Hindlimb muscle (tissue), 1 donor: ENCODE results near the gene CMIP. TPM values are rescaled to one million over a fixed set of nuclear protein-coding genes. Genes with fewer than 3 reads are reported as not detected.
"Not testable (repeated sequence)": the region's sequence is repeated elsewhere in the genome, so short reads cannot be mapped to it uniquely, and the experiment has no call there.

Experiments
- DNase-seq: peaks from one replicate; pipeline ENCODE4 v3.0.0-alpha.2; 2013
- polyA plus RNA-seq: library from polyadenylated mRNA; unstranded; fragments of 120-200 nt; gene quantifications from one replicate; pipeline ENCODE4 v1.2.1, GENCODE V29; 2013; ENCODE audit not compliant: insufficient read length

Gene CMIP
- polyA plus RNA-seq, 1 donor = 18.0 TPM

GRCh38 chr16:81569361-81570034 is 124.9 kb downstream of the CMIP start:
- DNase-seq = no peak

- DNase-seq = no peak
These were observed 125.7 kb downstream of the CMIP start for GRCh38 chr16:81570151-81570846.

GRCh38 chr16:81571175-81571574 is 126.6 kb downstream of the CMIP start:
- no peak for DNase-seq

GRCh38 chr16:81571592-81572385 is 127.2 kb downstream of the CMIP start:
- DNase-seq = peak; percentile 32

- no peak for DNase-seq
These were observed 128.0 kb downstream of the CMIP start for GRCh38 chr16:81572386-81573144.

GRCh38 chr16:81573533-81574020 is 129.0 kb downstream of the CMIP start:
- DNase-seq = no peak

GRCh38 chr16:81574168-81574567 is 129.6 kb downstream of the CMIP start:
- DNase-seq = no peak

GRCh38 chr16:81575307-81575706 is 130.7 kb downstream of the CMIP start:
- DNase-seq = no peak

GRCh38 chr16:81575834-81576233 is 131.2 kb downstream of the CMIP start:
- DNase-seq = no peak

- no peak for DNase-seq
These were observed 132.1 kb downstream of the CMIP start for GRCh38 chr16:81576696-81577095.

- not testable (repeated sequence) for DNase-seq
These were observed 132.7 kb downstream of the CMIP start for GRCh38 chr16:81577272-81577671.

- DNase-seq = no peak
These were observed 133.5 kb downstream of the CMIP start for GRCh38 chr16:81578076-81578475.

GRCh38 chr16:81578636-81579413 is 134.2 kb downstream of the CMIP start:
- DNase-seq = no peak

- no peak for DNase-seq
These were observed 136.5 kb downstream of the CMIP start for GRCh38 chr16:81581107-81581506.

- DNase-seq = no peak
These were observed 138.2 kb downstream of the CMIP start for GRCh38 chr16:81582655-81583441.

GRCh38 chr16:81583893-81584631 is 139.5 kb downstream of the CMIP start:
- no peak for DNase-seq

- no peak for DNase-seq
These were observed 141.2 kb downstream of the CMIP start for GRCh38 chr16:81585785-81586184.

- no peak for DNase-seq
These were observed 141.8 kb downstream of the CMIP start for GRCh38 chr16:81586417-81586816.

GRCh38 chr16:81586977-81587625 is 142.5 kb downstream of the CMIP start:
- DNase-seq = no peak
